Measurements from ENCODE around the gene CASS4.

CASS4 gene

GRCh38 chr20:56412473-56412790, 372 bp downstream of the CASS4 start:
- peaks cover 4% of the 10 kb centered on the region for H3K36me3 ChIP-seq (ENCODE audit: control insufficient read depth, insufficient read depth, low read length, severe bottlenecking)
- H3K9ac ChIP-seq (ENCODE audit: low read length): peak overlapping the region; percentile 56
- H3K4me1 ChIP-seq (ENCODE audit: control insufficient read depth, insufficient read depth, low read length): peaks cover 20% of the 10 kb centered on the region
- H3K27me3 ChIP-seq (replicated peaks; ENCODE audit: control insufficient read depth, insufficient read depth, low read length): no peaks in the 10 kb centered on the region
- H3K9me3 ChIP-seq (ENCODE audit: control insufficient read depth, low read length): no peaks in the 10 kb centered on the region
- no peak for DNase-seq (ENCODE audit: low read depth)
- peak overlapping the region; percentile 67 for H3K4me3 ChIP-seq (ENCODE audit: low read length)

- Histone ChIP-seq H3K9me3 (ENCODE audit: control insufficient read depth, low read length) (no peaks in the 10 kb centered on the region), H3K4me1 (ENCODE audit: control insufficient read depth, insufficient read depth, low read length) (peaks cover 20% of the 10 kb centered on the region), H3K27me3 (replicated peaks; ENCODE audit: control insufficient read depth, insufficient read depth, low read length) (no peaks in the 10 kb centered on the region), H3K4me3 (ENCODE audit: low read length) (no peak overlapping the region), H3K36me3 (ENCODE audit: control insufficient read depth, insufficient read depth, low read length, severe bottlenecking) (no peaks in the 10 kb centered on the region), H3K9ac (ENCODE audit: low read length) (no peak overlapping the region)
- no peak for DNase-seq (ENCODE audit: low read depth)
These were observed 889 bp downstream of the CASS4 start for GRCh38 chr20:56412949-56413348.

DNA sequence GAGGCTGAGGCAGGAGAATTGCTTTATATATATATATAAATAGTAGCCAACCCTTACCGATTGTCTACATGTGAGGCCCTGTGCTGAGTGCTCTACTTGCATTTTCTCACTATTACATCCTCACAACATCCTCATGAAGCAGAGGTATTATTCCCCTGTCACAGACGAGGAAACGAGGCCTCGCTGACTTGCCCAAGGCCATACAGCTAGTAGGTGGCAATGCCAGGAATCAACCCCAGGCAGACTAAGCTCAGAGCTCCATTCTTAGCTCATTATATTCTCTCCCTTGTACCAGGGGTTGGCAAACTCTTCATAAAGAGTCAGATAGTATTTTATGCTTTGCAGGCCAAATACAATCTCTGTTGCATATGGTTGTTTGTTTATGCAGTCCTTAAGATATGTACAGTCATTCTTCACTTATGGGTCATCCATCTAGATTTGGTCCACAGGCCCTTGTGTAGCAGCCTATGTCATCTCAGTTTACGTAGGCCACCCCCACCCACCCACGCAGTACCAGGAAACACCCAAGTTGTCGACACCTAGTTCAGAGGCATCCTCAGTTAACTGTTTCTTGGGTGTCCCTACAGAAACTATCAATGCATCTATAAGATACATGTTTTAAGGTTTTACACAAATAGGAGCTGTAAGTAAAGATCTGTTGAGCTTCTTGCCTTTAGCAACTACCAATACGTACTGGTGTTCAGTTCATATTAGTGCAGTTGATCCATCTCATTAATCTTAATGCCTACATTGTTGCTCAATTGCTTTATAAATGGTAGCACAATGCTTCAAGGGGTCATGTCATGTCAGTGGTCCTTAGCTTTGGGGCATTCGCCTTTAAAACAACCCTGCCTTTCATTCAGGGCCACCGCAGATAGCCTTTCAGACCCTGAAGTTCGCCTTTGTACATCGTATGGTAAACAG, 3.0 kb downstream of the CASS4 start:
- H3K9me3 ChIP-seq (ENCODE audit: control insufficient read depth, low read length): no peaks in the 10 kb centered on the region
- H3K9ac ChIP-seq (ENCODE audit: low read length): no peak overlapping the region
- H3K4me1 ChIP-seq (ENCODE audit: control insufficient read depth, insufficient read depth, low read length): peaks cover 16% of the 10 kb centered on the region
- H3K36me3 ChIP-seq (ENCODE audit: control insufficient read depth, insufficient read depth, low read length, severe bottlenecking): no peaks in the 10 kb centered on the region
- DNase-seq (ENCODE audit: low read depth): peak; percentile 75
- H3K4me3 ChIP-seq (ENCODE audit: low read length): no peak overlapping the region
- no peaks in the 10 kb centered on the region for H3K27me3 ChIP-seq (replicated peaks; ENCODE audit: control insufficient read depth, insufficient read depth, low read length)

GRCh38 chr20:56417402-56417801, 5.3 kb downstream of the CASS4 start:
- no peak for DNase-seq (ENCODE audit: low read depth)
- no peak overlapping the region for H3K4me3 ChIP-seq (ENCODE audit: low read length)
- no peaks in the 10 kb centered on the region for H3K27me3 ChIP-seq (replicated peaks; ENCODE audit: control insufficient read depth, insufficient read depth, low read length)
- no peaks in the 10 kb centered on the region for H3K36me3 ChIP-seq (ENCODE audit: control insufficient read depth, insufficient read depth, low read length, severe bottlenecking)
- H3K4me1 ChIP-seq (ENCODE audit: control insufficient read depth, insufficient read depth, low read length): peaks cover 9% of the 10 kb centered on the region
- H3K9me3 ChIP-seq (ENCODE audit: control insufficient read depth, low read length): no peaks in the 10 kb centered on the region
- H3K9ac ChIP-seq (ENCODE audit: low read length): no peak overlapping the region

DNA sequence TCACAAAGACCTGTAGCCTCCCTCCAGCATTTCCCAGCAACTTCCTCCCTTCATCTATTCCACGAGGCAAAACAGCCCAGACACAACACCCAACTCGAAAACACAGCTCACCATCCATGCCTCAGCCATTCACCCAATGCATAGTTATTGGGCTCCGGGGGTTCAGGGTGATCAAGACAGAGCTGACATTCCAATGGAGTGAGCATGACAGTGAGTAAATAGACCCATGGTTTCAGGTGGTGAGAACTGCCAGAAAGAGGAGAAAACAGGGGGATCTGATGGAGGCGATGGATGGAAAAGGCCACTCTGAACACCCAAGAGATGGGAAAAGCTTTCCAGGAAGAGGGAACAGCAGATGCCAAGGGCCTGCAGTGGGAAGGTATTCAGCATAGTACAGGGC, 5.9 kb downstream of the CASS4 start:
- no peak overlapping the region for H3K4me3 ChIP-seq (ENCODE audit: low read length)
- H3K9ac ChIP-seq (ENCODE audit: low read length): no peak overlapping the region
- no peaks in the 10 kb centered on the region for H3K9me3 ChIP-seq (ENCODE audit: control insufficient read depth, low read length)
- no peak for DNase-seq (ENCODE audit: low read depth)
- H3K27me3 ChIP-seq (replicated peaks; ENCODE audit: control insufficient read depth, insufficient read depth, low read length): no peaks in the 10 kb centered on the region
- no peaks in the 10 kb centered on the region for H3K36me3 ChIP-seq (ENCODE audit: control insufficient read depth, insufficient read depth, low read length, severe bottlenecking)
- peaks cover 9% of the 10 kb centered on the region for H3K4me1 ChIP-seq (ENCODE audit: control insufficient read depth, insufficient read depth, low read length)

- H3K27me3 ChIP-seq (replicated peaks; ENCODE audit: control insufficient read depth, insufficient read depth, low read length): no peaks in the 10 kb centered on the region
- DNase-seq (ENCODE audit: low read depth): no peak
- no peak overlapping the region for H3K9ac ChIP-seq (ENCODE audit: low read length)
- peaks cover 11% of the 10 kb centered on the region for H3K4me1 ChIP-seq (ENCODE audit: control insufficient read depth, insufficient read depth, low read length)
- no peaks in the 10 kb centered on the region for H3K9me3 ChIP-seq (ENCODE audit: control insufficient read depth, low read length)
- no peak overlapping the region for H3K4me3 ChIP-seq (ENCODE audit: low read length)
- H3K36me3 ChIP-seq (ENCODE audit: control insufficient read depth, insufficient read depth, low read length, severe bottlenecking): no peaks in the 10 kb centered on the region
These were observed 6.4 kb downstream of the CASS4 start for GRCh38 chr20:56418385-56418861.

- no peak overlapping the region for H3K4me3 ChIP-seq (ENCODE audit: low read length)
- H3K4me1 ChIP-seq (ENCODE audit: control insufficient read depth, insufficient read depth, low read length): peaks cover 18% of the 10 kb centered on the region
- DNase-seq (ENCODE audit: low read depth): no peak
- H3K36me3 ChIP-seq (ENCODE audit: control insufficient read depth, insufficient read depth, low read length, severe bottlenecking): no peaks in the 10 kb centered on the region
- H3K27me3 ChIP-seq (replicated peaks; ENCODE audit: control insufficient read depth, insufficient read depth, low read length): no peaks in the 10 kb centered on the region
- H3K9me3 ChIP-seq (ENCODE audit: control insufficient read depth, low read length): no peaks in the 10 kb centered on the region
- no peak overlapping the region for H3K9ac ChIP-seq (ENCODE audit: low read length)
These were observed 8.0 kb downstream of the CASS4 start for GRCh38 chr20:56420028-56420427.

DNA sequence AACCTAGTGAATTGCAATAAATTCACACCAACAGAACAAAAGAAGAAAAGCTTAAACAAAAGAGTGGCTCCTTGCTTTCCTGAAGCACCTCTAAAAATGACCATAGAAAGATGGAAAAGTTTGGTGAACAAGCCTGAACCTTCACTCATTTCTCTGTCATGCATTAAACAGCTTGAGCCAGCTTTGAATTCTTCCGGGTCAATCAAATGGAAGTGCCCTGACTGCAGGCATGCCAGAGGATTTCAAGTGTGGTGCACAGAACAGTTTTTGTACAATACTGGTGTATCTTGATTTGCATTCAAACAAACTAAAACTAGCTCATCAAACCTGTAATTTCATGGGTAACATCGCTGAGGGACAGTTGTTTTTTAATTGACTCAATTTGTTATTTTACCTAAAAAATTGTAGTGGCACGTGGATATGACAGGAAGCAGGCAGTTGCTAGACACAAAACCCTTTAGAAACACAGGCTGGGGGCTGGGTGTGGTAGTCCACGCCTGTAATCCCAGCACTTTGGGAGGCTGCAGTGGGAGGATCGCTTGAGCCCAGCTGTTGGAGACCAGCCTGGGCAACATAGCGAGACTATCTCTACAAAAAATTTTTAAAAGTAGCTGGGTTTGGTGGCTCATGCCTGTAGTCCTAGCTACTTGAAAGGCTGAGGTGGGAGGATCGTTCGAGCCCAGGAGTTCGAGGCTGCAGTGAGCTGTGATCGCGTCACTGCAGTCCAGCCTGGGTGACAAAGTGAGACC, 9.1 kb downstream of the CASS4 start:
- H3K9me3 ChIP-seq (ENCODE audit: control insufficient read depth, low read length): no peaks in the 10 kb centered on the region
- peak; percentile 11 for DNase-seq (ENCODE audit: low read depth)
- H3K4me3 ChIP-seq (ENCODE audit: low read length): no peak overlapping the region
- H3K4me1 ChIP-seq (ENCODE audit: control insufficient read depth, insufficient read depth, low read length): peaks cover 18% of the 10 kb centered on the region
- no peaks in the 10 kb centered on the region for H3K36me3 ChIP-seq (ENCODE audit: control insufficient read depth, insufficient read depth, low read length, severe bottlenecking)
- H3K27me3 ChIP-seq (replicated peaks; ENCODE audit: control insufficient read depth, insufficient read depth, low read length): no peaks in the 10 kb centered on the region
- H3K9ac ChIP-seq (ENCODE audit: low read length): no peak overlapping the region

- peaks cover 18% of the 10 kb centered on the region for H3K4me1 ChIP-seq (ENCODE audit: control insufficient read depth, insufficient read depth, low read length)
- no peak overlapping the region for H3K4me3 ChIP-seq (ENCODE audit: low read length)
- peak; percentile 63 for DNase-seq (ENCODE audit: low read depth)
- no peaks in the 10 kb centered on the region for H3K36me3 ChIP-seq (ENCODE audit: control insufficient read depth, insufficient read depth, low read length, severe bottlenecking)
- no peaks in the 10 kb centered on the region for H3K27me3 ChIP-seq (replicated peaks; ENCODE audit: control insufficient read depth, insufficient read depth, low read length)
- no peak overlapping the region for H3K9ac ChIP-seq (ENCODE audit: low read length)
- no peaks in the 10 kb centered on the region for H3K9me3 ChIP-seq (ENCODE audit: control insufficient read depth, low read length)
These were observed 10.2 kb downstream of the CASS4 start for GRCh38 chr20:56422076-56422823.

DNA sequence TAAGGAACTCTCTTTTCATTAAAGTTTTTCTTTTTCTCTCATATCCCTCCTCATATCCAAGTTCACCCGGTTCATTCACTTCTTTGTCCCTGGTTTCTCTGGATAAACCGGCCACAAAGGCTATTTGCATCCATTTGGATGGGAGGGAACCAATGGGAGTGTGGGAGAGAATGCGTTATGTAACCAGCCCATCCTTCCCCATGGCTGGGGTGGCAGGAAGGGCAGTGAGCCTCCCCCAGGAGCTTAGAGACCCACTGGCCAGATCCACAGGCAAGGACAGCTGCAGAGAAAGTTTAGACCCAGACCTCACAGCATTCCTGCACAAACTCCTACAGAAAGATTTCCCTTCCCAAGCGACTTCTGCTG, 10.7 kb downstream of the CASS4 start:
- Histone ChIP-seq H3K4me1 (ENCODE audit: control insufficient read depth, insufficient read depth, low read length) (peaks cover 18% of the 10 kb centered on the region), H3K9ac (ENCODE audit: low read length) (no peak overlapping the region), H3K36me3 (ENCODE audit: control insufficient read depth, insufficient read depth, low read length, severe bottlenecking) (no peaks in the 10 kb centered on the region), H3K4me3 (ENCODE audit: low read length) (no peak overlapping the region), H3K9me3 (ENCODE audit: control insufficient read depth, low read length) (no peaks in the 10 kb centered on the region), H3K27me3 (replicated peaks; ENCODE audit: control insufficient read depth, insufficient read depth, low read length) (no peaks in the 10 kb centered on the region)
- no peak for DNase-seq (ENCODE audit: low read depth)

DNA sequence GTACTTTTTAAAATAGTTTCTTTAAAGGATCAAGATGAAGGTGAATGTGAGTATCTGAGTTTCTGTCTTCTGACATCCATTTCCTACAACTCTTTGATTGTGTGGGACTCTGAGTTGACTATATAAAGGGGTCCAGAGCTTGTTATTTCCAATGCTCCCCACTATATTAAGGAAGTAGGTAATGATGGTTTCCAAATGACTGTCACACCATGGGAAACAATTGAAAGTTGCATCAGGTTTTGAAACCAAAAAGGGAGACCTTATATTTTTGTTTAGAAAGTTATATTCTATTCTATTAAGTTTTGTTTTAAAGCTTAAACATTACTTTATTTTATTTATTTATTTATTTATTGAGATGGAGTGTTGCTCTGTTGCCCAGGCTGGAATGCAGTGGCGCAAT, 11.2 kb downstream of the CASS4 start:
- H3K27me3 ChIP-seq (replicated peaks; ENCODE audit: control insufficient read depth, insufficient read depth, low read length): no peaks in the 10 kb centered on the region
- DNase-seq (ENCODE audit: low read depth): no peak
- peaks cover 18% of the 10 kb centered on the region for H3K4me1 ChIP-seq (ENCODE audit: control insufficient read depth, insufficient read depth, low read length)
- H3K9ac ChIP-seq (ENCODE audit: low read length): no peak overlapping the region
- no peaks in the 10 kb centered on the region for H3K9me3 ChIP-seq (ENCODE audit: control insufficient read depth, low read length)
- no peak overlapping the region for H3K4me3 ChIP-seq (ENCODE audit: low read length)
- H3K36me3 ChIP-seq (ENCODE audit: control insufficient read depth, insufficient read depth, low read length, severe bottlenecking): no peaks in the 10 kb centered on the region

Measured in adipocyte (in vitro differentiated cells).